GM20000 (cell line): ENCODE results near the gene CFAP90.
A peak's percentile ranks its signal among the peaks of the same experiment; 100 is the strongest.

Experiments
- DNase-seq: peaks from one replicate; pipeline ENCODE4 v3.0.0; 2012; ENCODE audit warnings: low spot score
- CTCF ChIP-seq: IDR thresholded peaks from 2 replicates; pipeline ENCODE4 v1.5.1; 2012; ENCODE audit warnings: mild to moderate bottlenecking, control low read depth; ENCODE audit errors: extremely low read depth, missing control alignments

CFAP90 gene

GRCh38 chr5:7875151-7875550 lies 24.2 kb upstream of the CFAP90 start:
- DNase-seq, result no peak
- TF ChIP-seq CTCF, result no peak

- no peak for DNase-seq
- TF ChIP-seq CTCF, result no peak
Observed at GRCh38 chr5:7874639-7875038, 23.7 kb upstream of the CFAP90 start.

GRCh38 chr5:7873216-7873615 lies 22.3 kb upstream of the CFAP90 start:
- DNase-seq, result no peak
- no peak for TF ChIP-seq CTCF

- TF ChIP-seq CTCF, result no peak
- no peak for DNase-seq
Observed at GRCh38 chr5:7872517-7873130, 21.7 kb upstream of the CFAP90 start.

- no peak for TF ChIP-seq CTCF
- no peak for DNase-seq
Observed at GRCh38 chr5:7871653-7872052, 20.7 kb upstream of the CFAP90 start.

- DNase-seq, result peak; percentile 34
- no peak for TF ChIP-seq CTCF
Observed at GRCh38 chr5:7869474-7870136, 18.7 kb upstream of the CFAP90 start.

GRCh38 chr5:7868773-7869473 lies 18.0 kb upstream of the CFAP90 start, which contains the start of the genes FASTKD3 and MTRR:
Gene FASTKD3 (minus strand): TSS chr5:7869031. CDS start chr5:7868083, 948 bp downstream.
Gene MTRR (plus strand): TSS chr5:7869148. CDS start chr5:7870795, 1,647 bp downstream.
- no peak for TF ChIP-seq CTCF
- peak; percentile 95 for DNase-seq
